Stimulated activated CD8-positive, alpha-beta memory T cell treated with anti-CD3 and anti-CD28 coated beads, Interleukin-15, amount 100 ng/mL, for 1 hour (primary cell): ENCODE results near the gene PIGZ.
A peak's percentile ranks its signal among the peaks of the same experiment; 100 is the strongest.

Source experiments
- DNase-seq: peaks from one replicate; pipeline ENCODE4 v3.0.0-alpha.2; 2020; ENCODE audit warnings: low read depth

PIGZ gene, protein sequence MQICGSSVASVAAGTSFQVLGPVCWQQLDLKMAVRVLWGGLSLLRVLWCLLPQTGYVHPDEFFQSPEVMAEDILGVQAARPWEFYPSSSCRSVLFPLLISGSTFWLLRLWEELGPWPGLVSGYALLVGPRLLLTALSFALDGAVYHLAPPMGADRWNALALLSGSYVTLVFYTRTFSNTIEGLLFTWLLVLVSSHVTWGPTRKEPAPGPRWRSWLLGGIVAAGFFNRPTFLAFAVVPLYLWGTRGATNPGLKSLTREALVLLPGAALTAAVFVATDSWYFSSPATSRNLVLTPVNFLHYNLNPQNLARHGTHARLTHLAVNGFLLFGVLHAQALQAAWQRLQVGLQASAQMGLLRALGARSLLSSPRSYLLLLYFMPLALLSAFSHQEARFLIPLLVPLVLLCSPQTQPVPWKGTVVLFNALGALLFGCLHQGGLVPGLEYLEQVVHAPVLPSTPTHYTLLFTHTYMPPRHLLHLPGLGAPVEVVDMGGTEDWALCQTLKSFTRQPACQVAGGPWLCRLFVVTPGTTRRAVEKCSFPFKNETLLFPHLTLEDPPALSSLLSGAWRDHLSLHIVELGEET

DNA sequence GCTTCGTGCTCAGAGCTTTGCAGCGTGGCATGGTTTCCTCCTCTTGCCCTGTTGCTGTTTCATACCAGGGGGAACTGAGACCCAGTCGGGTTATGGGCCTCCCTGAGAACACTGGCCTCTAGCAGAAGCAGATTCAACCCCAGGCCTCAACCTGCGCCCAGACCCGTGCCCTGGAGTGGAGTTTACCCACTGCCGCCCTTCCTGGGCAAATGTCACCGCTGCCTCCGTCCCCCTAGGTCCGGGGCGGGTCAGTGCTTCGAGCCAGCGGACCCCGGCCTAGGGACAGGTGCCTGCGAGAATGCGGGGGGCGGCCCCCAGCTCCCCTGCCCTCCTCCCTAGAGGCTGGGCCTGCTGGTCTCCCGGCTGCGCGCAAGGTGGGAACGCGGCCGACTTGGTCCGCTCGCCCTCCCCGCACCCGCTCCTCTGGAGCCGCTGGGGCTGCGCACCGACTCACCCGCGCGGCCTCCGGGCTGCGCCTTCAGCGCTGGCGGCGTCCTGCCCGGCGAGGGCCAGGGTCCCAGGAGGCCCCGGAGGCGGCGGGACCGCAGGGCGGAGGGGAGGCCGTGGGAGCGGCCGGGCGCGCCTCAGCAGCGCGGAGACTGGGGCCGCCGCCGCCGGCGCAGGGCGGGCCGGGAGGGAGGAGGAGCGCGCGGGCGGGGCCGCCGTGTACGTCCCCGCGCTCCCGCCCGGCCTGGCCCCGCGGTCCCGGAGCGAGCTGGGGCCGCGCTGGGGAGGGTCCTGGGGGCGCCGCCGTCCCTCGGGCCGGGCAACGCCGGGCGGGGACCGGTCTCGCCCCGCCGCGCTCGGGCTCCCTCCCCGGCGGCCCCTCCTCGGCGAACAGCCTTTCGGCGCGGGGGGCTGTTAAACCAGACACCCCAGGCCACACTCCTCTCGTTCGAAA is at the start of gene PIGZ:
Gene PIGZ (minus strand): TSS at position 601 of the 901 bp plus-strand sequence. CDS start 16,802 bp downstream, outside the sequence.
- no peak for DNase-seq

DNA sequence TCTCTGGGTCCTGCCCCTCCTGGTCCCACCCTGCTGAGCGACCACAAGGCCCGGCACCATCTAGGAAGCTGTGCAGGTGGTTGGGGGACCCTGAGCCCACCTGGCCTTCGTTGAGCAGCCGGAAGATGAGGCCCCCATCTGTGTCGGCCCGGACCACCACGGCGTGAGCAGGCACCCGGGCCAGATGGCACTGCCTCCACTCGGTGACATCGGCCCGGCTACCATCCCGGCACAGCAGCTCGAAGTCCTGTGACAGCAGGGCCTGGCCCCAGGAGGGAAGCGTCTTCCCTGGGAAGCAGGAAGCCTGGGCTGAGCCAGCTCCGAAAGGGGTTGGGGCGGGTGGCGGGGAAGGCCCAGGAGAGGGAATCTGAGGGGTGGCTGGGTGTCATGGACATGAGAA is 48.4 kb upstream of the PIGZ start:
- DNase-seq = no peak

DNA sequence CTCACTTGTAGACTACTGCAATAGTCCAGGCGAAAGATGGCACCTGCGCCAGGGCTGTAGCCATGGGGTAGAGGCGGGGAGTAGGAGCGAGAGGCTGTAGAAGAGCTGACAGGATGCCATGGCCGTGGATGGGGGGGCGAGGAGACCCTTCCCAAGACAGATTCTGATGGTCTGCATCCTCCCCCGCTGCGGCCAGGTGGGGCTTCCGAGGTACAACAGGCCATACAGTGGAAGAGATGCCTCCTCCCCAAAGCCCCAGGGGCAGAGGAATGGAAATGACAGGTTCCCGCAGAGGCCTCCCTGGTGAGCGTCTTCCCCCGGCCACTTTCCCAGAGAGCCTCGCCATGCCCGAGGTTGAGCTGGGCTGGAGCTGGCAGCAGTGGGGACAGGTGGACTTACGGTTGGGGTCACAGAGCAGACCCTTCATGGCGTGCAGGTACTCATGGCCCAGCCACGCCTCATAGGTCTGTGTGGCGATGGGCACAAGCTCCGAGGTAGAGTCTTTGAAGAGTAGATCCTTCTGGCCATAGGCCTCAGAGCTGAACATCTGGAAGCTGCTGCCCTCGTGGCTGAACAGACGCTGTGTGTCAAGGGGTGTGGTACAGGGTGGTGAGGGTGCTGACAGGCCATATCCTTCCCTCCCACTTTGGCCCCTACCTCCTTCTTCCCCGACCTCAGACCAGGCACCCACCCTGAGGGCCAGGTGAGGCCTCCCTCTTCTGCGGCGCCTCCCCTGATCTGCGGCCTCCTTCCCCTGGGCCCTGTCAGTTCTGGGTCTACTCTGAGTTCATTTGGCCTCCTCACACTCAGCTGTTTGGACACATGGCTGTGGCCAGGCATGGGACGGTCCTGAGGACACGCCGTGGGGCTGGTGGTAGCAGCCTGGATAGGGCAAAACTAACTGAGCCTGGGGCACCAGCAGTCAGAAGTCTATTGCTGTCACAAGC is 47.4 kb upstream of the PIGZ start:
- DNase-seq = no peak

DNA sequence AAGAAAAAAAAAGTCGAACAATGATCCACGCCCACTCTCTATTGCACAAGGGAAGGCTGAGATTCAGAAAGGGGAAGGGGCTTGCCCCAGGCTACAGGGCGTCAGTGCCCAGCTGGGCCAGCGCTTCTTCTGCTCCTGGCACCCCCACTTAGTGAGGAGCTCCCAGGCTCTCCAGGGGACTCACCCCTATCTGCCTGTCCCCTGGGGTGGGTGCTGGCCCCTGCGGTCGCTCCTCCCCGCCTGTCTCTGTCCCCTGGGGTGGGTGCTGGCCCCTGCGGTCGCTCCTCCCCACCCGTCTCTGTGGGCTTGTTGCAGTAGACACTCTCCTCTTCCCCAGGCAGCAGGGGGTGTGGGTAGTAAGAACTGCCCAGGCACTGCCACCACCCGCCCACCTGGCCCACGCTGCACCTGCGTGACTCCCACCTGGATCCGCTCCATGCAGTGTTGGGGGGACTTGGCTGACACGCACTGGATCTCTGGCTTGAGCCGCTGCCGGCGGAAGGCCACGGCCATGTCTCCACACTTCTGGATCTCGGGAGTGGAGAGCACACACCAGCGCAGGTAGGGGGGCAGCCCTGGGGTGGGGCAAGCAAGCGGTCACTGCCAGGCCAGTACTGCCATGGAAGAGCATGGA is 46.4 kb upstream of the PIGZ start:
- no peak for DNase-seq

DNA sequence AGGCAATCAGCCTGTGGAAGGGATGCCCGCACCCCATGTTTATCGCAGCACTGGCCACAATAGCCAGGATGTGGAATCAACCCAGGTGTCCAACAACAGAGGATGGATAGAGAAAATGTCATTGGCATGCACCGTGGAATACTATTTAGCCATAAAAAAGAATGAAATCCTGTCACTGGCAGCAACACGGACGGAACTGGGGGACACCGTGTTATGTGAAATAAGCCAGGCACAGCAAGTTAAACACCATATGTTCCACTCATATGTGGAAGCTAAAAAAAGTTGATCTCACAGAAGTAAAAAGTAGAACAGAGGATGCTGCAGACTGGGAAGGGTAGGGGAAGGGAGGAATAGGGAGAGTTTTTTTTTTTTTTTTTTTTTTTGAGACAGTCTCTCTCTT is 45.4 kb upstream of the PIGZ start:
- DNase-seq = no peak

DNA sequence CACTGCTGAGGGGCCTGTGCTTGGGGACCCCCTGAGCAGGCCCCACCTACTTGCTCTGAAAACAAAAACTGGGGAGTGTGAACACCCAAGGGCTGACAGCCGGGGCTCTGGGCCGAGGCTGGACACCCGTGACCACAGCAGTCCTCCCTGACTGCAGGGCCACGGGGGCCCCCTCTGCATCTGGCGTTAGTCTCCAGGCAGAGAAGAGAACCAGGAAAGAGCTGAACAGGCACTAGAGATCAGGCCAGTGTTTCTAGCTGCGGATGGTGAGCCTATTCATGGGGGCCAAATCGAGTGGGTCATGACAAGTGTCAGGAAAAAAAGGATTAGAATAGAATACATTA is 43.9 kb upstream of the PIGZ start:
- DNase-seq = no peak

DNA sequence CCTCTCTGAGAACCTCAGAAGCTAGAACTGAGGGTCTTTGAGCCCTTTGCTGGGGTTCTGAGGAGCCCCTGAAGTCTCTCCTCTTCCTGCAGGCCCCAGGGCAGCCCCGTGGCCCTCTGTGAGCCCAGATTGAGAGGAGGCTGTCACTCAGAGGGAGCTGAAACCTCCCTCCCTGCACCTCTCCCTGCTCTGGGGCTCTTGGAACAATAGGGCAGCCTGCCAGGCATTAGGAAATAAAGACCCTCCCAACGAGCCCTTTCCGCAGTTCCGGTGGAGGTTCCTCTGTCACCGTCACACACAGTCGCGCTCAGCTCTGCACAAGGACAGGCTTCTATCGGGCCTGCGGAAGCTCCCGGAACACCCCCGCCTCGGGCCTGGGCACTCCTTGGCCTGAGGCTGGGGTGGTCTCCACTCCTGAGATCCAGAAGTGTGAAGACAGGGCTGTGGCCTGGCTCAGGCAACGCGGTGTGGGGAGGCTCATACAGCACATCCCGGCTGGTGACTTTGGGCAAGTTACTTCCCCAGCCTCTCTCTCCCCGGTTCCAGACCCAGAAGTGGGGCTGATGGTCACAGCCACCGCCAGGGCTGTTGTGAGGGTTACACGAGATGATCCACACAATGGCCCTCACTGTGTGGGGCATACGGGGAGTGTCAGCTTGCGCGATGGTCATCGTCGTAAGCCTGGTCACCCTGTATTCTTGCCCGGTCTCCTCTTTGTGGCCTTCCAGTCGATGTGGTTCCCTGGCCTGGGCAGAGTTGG is 43.3 kb upstream of the PIGZ start:
- no peak for DNase-seq

DNA sequence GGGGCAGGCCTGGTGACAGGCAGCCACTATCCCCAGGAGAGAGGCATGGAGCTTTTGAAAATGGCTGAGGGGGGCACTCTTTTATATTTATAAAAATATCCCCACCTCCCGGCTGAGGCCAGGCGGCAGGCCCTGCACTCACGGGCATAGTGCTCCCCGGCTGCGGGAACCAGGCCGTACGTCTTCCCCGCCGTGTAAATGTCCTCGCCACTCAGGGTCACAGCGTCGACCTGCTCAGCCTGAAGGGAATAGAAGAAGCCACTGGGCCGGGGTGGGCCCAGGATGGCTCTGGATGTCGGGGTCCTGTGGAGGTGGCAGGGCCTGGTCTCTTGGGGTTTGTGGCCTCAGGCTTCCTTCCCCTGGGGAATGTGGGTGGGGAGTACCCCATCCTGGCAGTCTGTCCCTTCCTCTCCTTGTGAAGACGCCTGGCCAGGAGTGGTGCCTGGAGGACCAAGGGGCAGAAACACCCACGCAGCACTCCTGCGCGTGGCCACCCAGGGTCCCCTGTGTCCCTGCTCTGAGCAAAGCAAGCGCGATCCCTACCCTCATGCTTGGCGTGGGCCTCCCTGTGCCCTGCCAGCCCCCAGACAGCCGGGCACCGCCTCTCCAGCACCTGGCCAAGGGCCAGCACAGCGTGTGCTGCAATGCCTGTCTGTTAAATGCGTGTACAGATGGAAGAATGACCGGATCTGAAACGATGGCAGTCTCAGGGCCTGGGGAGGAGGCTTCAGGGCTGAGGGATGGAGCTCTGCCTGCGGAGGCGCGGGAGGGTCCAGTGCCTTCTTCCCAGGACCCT is 42.1 kb upstream of the PIGZ start:
- no peak for DNase-seq

DNA sequence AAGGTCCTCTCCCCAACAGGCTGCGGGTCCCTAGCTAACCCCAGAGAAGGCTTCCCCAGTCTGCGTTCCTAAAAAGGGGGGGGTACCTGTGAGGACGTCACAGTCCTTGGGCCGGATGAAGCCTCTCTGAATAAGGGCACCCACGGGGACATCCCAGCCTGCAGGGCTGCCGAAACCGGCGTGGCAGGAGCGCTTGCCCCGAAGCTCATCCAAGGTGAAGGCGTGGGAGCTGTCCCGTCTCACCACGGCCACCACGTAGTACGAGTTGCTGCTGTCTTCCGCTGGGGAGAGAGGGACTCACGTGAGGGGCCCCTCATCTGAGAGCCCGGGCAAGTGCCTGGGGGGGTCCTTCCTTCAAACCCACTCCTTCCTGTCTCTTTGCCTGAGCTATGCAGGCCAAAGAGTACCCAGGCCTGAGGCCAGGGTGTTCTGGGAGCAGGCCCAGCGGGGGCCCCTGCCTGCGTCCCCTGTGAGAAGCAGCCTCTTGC is 40.9 kb upstream of the PIGZ start:
- no peak for DNase-seq

DNA sequence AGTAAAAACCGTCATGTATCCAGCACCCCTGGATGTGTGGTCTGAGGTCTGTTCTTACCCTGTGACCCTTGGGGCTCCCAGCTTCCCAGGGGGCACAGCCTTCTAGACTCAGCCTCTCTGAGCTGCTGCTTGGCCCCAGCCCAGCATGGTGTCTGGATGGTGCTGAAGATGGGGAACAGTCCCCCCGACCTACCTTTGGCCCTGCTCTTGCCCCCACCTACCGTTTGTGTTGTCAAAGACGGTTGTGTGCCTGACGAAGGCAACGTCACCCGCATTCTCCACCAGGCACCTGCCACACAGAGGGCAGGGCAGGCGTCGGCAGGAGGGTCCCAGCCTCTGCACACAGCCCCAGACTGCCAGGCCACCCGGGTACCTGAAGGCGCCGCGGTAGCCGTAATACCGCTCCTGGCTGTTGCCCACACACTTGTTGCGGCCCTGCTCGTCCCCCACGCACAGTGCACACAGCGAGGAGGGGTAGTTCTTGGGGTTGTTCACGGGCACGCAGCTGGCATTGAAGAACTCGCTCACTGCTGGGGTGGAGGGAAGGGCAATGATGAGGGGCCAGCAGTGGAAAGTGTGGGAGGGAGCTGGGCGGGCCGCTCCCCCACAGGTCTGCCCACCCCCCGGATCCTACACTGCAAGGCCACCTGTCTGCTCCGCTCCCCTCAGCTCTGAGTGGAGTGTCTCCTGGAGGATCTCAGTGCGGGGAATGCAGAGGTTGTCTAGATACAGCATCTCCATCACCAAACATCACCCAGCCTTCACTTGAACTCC is 40.0 kb upstream of the PIGZ start:
- no peak for DNase-seq

DNA sequence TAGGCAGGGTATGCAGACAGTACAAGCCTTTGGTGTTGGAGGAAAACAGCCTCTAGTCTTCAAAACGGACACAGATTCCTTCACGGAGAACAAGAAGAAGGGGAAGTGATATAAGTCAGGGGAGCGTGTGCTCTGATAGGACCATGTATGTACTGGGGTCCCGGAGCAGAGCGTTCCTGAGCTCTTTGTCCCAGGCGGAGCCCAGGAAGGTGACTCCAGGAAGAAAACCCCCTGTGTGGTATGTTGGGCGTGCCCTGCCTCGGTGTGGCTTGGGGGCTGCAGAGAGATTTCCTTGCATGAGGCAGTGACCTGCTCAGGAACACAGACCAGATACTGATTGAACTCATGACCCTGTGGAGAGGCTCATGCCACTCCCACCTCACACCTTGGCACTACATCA is 39.3 kb upstream of the PIGZ start:
- no peak for DNase-seq

DNA sequence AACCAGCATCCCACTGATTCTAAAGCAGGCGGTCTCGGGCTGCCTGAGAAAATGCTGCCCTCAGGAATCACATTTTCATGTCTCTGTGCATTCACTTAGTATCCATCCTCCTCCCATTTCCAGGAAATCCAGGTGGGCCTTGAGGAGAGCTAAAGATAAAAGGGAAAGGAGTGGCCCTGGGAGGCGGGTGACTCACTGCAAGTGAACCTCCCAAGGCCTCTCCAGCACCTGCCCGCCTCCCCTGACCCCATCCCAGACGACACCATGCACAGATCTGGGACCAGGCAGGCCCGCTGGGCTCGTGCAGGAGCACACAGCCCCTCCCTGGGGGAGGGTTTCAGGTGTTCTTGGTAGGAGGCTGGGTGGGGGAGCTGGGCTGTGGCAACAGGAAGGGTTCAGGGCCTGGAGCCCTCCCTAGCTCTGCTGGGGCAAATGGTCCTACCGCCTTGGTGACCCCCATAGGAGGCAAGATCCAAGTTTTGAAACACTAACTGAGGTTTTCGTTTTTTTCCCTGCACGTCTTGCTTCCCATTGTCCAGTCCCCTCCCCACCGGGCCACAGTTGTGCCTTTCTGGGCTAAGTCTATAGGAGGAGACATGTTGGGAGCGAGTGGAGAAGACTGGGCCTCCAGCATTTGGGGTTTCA is 38.8 kb upstream of the PIGZ start:
- DNase-seq = no peak

DNA sequence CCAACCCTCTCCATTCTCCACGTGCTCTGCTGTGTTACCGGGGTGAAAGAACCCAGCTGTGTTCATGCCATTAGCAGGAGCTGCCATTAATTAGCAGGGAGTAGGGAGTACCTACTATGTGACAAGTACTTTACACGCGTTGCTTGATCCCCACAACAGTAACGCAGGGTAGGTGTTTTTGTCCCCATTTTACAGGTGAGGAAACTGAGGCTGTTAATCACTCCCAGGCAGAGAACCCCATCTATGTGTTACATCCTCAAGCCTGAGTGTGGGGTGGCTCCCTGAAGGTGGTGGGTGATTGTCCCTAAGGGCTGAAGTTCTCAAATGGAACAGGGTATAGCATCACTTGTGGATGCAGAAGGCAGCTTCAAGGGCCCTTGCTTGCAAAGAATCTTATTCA is 38.2 kb upstream of the PIGZ start:
- DNase-seq = no peak

DNA sequence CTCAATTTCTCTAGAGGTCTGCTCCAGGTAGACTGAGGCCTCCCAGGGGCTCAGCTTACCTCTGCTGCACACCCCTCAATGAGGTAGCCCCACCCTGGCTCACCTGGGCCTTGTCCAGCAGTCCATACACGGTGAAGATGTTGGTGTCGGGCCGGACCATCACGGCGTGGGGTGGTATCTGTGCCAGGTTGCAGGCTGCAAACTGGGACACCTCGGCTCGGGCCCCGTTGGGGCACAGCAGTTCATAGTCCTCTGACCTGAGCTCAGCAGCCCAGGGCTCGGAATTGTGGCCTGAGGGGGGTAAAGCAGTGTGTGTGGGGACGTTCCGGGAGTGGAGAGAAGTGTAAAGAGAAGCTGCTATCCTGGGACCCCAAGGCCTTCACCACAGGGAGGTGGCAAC is 37.8 kb upstream of the PIGZ start:
- no peak for DNase-seq

DNA sequence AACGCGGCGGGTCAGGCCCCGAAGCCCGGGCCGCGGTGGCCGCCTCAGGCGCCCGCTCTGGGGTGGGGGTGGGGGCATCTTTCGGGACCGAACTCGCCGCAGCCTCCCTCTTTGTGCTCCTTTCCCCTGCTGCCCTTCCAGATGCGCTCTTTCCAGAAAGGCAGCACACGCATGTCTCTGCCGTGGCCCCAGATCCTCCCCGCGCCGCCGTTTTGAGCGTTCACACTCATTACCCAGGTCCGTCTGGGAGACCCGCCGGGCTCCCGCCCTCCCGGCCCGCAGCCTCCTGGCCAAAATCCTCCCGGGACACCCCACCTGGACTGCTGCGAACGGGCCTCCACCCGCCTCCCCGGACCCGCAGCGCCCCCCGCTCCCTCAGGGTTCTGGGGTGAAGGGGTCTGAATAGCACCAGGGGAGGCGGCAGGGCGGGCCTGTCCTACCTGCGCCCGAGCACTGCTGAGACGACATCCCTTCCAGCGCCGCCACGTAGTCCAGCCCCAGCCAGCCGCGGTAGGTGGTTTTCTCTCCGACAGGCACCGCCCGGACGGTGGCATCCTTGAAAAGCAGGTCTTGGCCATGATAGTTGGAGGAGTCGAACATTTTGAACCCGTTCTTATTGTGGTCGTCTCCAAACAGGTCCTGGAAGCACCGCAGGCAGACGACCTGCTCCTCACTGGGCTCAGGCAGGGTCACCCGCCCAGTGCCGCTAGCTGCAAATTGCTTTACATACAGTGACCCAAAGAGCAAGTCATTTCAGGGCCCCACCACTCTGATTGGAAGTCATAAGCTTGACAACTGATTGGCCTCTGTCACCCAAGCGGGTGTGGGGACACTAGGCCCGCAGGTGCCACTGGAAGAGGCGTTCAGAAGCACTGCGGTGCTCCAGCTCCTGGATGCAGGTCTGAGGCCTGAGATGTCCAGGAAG is 35.1 kb upstream of the PIGZ start:
- DNase-seq = no peak

DNA sequence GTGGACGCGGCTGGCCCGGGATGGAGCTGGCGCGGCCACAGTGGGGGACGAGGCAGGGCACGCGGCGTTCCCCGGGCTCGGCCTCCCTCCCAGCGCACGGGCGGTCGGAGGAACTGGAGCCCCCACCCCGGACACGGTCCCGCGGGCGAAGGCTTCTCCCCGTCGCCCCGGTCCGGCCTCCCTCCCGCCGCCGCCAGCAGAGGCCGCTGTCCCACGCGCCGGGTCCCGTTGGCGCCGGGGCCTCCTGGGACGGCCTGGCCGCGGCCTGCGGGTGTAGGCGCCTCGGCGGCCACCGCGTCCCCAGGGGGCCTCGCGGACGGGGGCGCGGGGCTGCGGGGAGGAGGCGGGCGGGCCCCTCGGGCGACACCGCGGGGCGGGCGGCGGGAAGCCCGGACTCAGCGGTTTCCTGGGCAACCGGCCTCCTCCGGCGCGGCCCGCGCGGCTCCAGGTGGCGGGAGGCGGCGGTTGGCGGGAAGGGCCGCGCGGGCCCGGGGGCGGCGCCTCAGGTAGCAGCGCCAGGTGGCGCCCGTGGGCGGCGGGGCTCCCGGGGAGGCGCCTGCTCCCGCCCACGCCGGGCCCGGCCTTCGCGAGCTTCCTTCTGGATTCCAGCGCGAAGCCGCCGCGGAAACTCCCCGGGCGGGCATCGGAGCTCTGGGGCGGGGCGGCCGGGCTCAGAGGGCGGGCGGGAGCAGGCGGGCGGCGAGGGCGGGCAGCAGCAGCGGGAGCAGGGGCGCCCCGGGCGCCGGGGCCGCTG is 34.2 kb upstream of the PIGZ start:
- DNase-seq = peak; percentile 57
